SH-SY5Y (cell line): ENCODE results near the gene TBC1D32.

Experiments used
- GATA2 ChIP-seq: IDR thresholded peaks from 2 replicates; pipeline ENCODE4 v1.6.1; 2011; ENCODE audit warnings: mild to moderate bottlenecking, low read depth, low read length
- GATA3 ChIP-seq: IDR thresholded peaks from 2 replicates; pipeline ENCODE4 v1.6.1; 2011; ENCODE audit warnings: low read depth, mild to moderate bottlenecking, low read length, moderate library complexity

GRCh38 chr6:121339639-121340226, 5.5 kb upstream of the TBC1D32 start:
- TF ChIP-seq GATA2 (no peak), GATA3 (no peak)
